RKO (cell line): ENCODE results near the gene DOK1.

Source experiments
- DNase-seq: peaks from one replicate; pipeline ENCODE4 v3.0.0-alpha.2; 2016; ENCODE audit warnings: low spot score

Gene DOK1

DNA sequence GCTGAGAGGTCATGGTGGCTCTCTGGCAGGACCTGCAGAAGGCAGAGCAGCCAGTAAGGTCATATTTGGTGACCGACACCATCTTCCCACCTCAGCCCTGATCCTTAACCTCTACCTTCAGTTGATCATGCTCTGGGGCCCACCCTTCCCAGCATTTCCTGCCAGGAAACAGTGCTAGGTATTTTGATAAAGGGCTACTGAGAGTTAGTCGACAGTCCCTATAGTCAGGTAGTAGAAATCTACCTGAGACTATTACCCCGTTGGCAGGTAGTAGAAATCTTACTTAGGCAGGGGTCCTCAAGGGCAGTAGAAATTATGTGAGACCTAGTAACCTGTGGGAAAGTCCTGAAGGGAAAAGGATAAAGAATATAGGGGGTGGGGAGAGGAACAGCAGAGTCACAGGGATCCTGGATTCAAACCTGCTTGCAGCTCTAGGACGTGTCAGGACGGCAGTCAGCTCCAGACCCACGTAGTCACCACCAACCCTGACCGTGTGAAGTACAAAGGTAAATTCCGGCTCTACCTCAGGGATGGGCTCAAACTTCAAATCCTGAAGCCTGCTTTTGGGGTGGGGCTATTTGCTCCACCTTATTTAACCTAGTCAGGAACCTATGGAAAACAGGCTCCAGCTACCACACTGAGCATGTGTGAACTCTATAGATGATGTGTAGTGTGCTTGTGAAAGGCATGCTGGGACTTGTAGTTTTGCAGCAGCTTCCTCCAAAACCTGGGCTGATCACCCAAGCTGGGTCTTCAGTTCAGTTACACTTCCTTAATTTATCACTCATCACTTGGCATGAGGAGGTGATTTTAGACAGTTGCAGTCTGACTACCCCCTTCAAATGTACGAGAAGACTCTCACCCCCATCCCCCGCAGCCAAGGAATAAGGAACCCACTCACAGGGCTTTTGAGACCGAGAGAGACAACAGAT, 28.5 kb upstream of the DOK1 start, which contains the start of gene DQX1:
Gene DQX1 (minus strand): TSS at position 515 of the 932 bp plus-strand sequence. CDS start 502 bp downstream, at position 13.
- DNase-seq, result peak; percentile 61

DNA sequence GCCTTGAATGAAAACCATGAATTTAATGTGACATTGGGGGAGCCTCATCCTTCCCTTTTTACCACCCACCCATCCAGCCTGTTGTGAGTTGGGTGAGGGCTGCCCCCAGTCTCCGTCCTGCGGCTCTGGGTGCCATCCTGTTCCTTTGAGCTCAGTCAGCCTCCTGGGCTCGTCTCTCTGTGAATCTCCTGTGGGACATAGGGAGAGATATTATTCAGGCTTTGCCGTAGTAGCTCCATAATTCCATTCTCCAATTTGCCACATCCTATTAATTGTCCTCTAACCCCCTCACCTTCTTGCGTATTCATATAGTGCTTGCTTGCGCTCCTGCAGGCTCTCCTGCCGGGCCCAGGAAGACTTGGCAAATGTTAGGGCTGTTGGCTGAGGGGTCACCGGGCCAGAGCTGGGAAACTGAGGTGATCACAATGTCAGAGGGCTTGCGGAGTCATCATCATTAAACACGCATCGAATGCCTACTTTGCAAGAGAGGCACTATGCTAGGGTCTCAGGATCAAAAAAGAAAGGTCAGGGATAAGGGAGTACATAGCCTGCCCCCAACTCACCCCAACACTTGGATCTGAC, 27.8 kb upstream of the DOK1 start:
- DNase-seq, result no peak

GRCh38 chr2:74527741-74528140, 26.8 kb upstream of the DOK1 start:
- no peak for DNase-seq

DNA sequence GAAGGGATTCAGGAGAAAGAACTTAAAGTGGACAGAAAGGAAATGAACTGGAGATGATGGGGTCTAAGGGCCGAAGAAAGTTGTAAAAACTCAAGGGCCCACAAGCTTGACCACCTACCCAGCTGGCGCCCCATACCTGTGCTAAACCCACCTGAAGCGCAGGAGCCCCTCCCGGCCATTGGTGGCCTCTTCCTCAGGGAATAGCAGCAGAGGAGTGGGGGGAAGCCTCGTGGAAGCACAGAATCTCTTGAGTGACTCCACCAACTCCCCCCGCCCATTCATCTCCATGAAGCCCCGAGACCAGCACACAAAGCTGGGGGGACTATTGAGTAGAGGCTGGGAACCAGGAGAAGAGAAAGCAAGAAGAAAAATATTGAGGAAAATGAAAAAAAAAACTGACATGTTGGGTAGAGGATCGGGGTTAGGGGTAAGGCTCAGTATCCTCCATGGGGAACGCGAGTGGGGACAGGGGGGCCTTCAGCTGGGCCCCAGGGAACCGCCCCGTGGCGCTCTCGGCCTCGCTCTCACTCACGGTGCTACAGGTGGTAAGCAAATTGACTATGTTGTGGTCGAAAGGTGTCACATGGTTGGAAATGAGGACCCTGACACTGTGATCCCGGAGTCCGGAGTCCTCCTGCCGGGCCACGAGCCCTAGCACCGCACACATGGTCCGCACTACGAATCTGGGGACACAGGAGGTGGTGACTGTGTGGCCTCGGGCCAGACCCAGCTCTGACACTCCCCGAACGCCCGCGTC, 25.7 kb upstream of the DOK1 start:
- DNase-seq, result no peak

GRCh38 chr2:74529357-74530238, 24.9 kb upstream of the DOK1 start, which contains the start of the genes AUP1 and HTRA2:
TSS of gene AUP1 (minus strand) at chr2:74529706. CDS start at chr2:74529629, 77 bp downstream.
TSS of gene HTRA2 (plus strand) at chr2:74529933. CDS start at chr2:74530007, 74 bp downstream.
- peak; percentile 98 for DNase-seq

GRCh38 chr2:74530239-74531187, 24.0 kb upstream of the DOK1 start:
- DNase-seq, result peak; percentile 64

DNA sequence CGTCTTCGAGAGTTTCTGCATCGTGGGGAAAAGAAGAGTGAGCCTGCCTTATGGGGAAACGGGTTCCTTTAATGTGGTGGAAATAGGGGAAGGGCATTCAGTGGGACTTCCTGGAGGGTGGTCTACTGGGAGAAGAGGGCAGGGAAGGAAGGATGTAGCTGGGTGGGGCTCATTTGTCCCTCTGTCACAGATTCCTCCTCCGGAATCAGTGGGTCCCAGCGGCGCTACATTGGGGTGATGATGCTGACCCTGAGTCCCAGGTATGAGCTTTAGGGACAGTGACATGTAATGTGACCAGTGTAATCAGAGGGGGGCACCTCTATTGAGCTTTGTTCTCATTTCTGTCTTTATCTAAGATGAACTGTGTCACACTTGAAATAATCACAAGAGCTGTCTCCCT, 22.9 kb upstream of the DOK1 start:
- no peak for DNase-seq

DNA sequence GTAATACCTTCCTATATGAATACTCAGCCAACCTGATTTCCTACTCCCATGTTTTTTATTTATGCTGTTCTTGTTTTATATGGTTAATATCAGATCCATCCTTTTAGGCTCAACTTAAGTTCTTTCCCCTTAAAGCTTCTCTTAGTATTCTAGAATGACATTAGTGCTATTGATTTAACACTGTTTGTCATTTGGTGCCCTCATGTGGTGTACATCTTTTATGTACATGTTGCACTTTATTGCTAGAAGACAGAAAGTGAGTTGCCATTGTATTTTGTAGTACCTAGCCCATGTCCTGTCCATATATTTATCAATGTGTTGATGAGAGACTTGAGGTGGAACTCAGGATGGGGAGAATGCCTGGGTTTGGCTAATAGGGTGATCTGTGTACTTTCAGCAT, 22.3 kb upstream of the DOK1 start:
- DNase-seq, result peak; percentile 78

DNA sequence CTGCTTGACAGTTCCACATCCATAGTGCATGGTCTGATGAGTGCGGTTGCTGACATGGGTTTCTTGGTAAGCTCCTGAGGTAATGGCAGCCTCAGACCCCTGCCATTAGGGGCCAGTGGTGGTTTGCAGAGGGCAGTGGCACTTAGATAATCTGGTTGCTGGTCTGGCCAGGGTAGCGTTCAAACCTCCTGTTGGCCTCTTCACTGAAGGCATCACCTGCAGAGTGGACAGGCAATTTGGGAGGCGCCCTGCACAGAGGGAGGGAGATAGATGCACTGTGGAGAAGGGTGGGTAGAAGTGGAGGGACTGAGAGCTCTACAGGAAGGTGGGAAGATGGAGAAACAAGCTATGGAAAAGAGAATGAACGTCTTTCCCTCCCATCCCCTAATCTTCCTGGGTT, 21.1 kb upstream of the DOK1 start:
- no peak for DNase-seq

GRCh38 chr2:74534411-74534810, 20.1 kb upstream of the DOK1 start:
- no peak for DNase-seq

DNA sequence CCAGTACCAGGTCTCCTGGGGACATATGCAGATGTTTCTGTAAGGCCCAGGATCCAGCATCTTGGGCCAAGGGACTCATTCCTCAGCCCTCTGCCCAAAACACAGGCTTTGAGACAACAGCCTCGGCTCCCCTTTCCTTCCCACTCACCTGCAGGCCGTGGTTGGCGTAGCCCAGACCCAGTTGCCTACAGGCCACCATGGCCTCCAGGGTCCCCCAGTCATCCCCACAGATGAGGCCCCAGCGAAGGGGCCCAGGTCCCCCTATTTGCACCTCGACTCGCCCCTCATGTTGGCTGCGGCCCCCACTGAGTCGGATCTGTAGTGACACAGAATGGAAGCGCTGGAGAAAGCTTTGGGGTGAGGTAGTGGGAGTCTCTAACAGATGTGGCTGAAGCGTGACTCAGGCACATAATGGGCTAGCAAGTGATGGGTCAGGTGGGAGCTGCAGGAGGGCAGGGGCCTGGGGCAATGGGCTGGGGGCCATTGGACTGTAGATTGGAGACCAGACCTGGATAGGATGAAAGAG, 19.0 kb upstream of the DOK1 start:
- DNase-seq, result no peak

GRCh38 chr2:74536166-74536950, 18.2 kb upstream of the DOK1 start:
- no peak for DNase-seq

GRCh38 chr2:74537140-74537539, 17.4 kb upstream of the DOK1 start:
- DNase-seq, result no peak

- no peak for DNase-seq
Observed at GRCh38 chr2:74538881-74539339, 15.6 kb upstream of the DOK1 start.

DNA sequence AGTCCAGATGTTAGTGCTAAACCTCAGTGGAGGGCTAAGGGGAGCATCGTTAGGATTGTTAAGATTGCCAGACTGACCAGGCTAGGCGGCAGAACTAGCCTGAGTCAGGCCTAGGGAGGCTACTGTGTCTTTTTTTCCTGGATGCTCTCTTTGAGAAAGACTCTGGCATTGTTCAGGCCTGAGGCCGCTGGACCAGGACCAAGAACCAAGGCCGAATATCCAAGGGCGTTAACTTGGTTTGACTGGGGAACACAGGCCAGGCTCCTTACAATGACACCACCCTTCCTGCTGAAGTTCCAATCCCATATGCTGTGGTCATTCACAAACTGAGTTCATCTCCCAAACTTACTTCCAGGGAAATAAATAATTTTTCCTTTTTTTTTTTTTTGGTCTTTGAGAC, 14.2 kb upstream of the DOK1 start:
- DNase-seq, result no peak

DNA sequence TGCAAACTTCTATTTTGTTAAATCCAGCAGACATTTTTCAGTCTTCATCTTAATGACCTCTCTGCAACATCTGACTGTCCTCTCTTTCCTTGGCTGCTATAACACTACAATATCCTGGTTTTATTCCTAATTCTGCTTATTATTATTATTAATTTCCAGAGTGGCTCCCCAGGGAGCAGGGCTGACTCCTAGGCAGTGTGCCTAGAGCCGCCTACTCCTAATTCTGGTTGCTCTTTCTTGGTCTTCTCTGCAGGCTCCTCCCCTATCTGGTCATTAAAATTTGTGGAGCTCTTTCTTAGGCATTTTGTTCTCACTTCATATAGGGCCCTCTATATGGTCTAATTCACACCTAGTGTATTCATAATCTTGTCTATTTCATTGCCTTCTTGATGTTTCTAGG, 11.5 kb upstream of the DOK1 start:
- no peak for DNase-seq

DNA sequence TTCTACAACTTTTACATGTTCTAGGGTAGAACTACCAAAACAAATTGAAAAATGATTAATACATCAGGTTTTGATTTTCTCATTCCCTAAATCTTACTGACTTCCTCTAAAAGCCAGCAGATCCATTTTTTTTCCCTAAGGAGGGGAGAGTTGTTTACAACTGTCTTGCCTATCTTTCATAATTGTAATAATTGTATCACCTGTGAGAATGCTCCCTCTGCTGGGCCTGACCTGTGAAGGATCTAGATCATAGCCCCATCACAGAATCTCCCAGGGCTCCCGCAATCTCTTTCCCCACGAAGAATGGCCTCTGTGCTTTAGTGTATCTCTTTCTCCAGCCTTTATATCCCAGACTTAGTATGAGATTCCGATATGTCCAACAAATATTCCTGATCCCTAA, 9.9 kb upstream of the DOK1 start:
- no peak for DNase-seq

GRCh38 chr2:74546004-74546403, 8.5 kb upstream of the DOK1 start:
- DNase-seq, result no peak

GRCh38 chr2:74548285-74548899, 6.1 kb upstream of the DOK1 start:
- no peak for DNase-seq
